ENCODE data around the gene LZTS2. TPM values are rescaled to one million over a fixed set of nuclear protein-coding genes. Genes with fewer than 3 reads are reported as not detected.

The LZTS2 gene
- total and polyA plus RNA-seq, 4 donors, result 2.1 to 10.3 (median 9.5) TPM

GRCh38 chr10:100962351-100963080 lies 37.1 kb upstream of the LZTS2 start:
- Histone ChIP-seq H3K9me3 (ENCODE audit: control insufficient read depth in 4 of 4, low read length in 3 of 4) (no peaks in the 10 kb centered on the region), H3K36me3 (ENCODE audit: control insufficient read depth in 4 of 4, insufficient read depth in 3 of 4, low read depth in 1 of 4, low read length in 3 of 4) (peaks cover under 1 to 37% (median 26%) of the 10 kb centered on the region in 4 donors), H3K9ac (ENCODE audit: low read depth in 1 of 2, low read length in 2 of 2) (no peak overlapping the region), H3K27me3 (ENCODE audit: control insufficient read depth in 4 of 4, insufficient read depth in 4 of 4, low read length in 3 of 4) (no peaks in the 10 kb centered on the region), H3K4me3 (ENCODE audit: low read depth in 1 of 3, low read length in 3 of 3) (no peak overlapping the region), H3K4me1 (ENCODE audit: control insufficient read depth in 4 of 4, insufficient read depth in 4 of 4, low read length in 3 of 4) (peaks cover 0 to 13% (median 7%) of the 10 kb centered on the region in 4 donors), H3K27ac (ENCODE audit: low read depth in 1 of 2, low read length in 2 of 2) (no peak overlapping the region)
- 79% methylated on average over 4 of the region's 4 CpGs for WGBS
- DNase-seq (ENCODE audit: low spot score), result no peak
- no peak for TF ChIP-seq FOXA2 (IDR thresholded peaks at IDR 0.05)
- no peak for TF ChIP-seq CTCF (IDR thresholded peaks at IDR 0.05; ENCODE audit: low read depth, low read length, missing input control)
- TF ChIP-seq SP1 (IDR thresholded peaks at IDR 0.05), result no peak
- TF ChIP-seq EGR1 (IDR thresholded peaks at IDR 0.05; ENCODE audit: low read depth in 2 of 2), result no peak
- TF ChIP-seq YY1 (IDR thresholded peaks at IDR 0.05), result no peak
- TF ChIP-seq HNF4A (conservative IDR thresholded peaks at IDR 0.05), result no peak
- TF ChIP-seq GABPA (IDR thresholded peaks at IDR 0.05 in 1 of 2, conservative IDR thresholded peaks at IDR 0.05 in 1 of 2), result no peak
- no peak for TF ChIP-seq ATF3 (IDR thresholded peaks at IDR 0.05)
- TF ChIP-seq NR2F2 (IDR thresholded peaks at IDR 0.05), result no peak
- TF ChIP-seq ZBTB33 (IDR thresholded peaks at IDR 0.05), result no peak
- no peak for TF ChIP-seq RXRA (IDR thresholded peaks at IDR 0.05)
- TF ChIP-seq REST (IDR thresholded peaks at IDR 0.05), result no peak
- TF ChIP-seq TAF1 (conservative IDR thresholded peaks at IDR 0.05), result no peak
- no peak for TF ChIP-seq MAX (IDR thresholded peaks at IDR 0.05)
- TF ChIP-seq RAD21 (IDR thresholded peaks at IDR 0.05), result no peak
- no peak for TF ChIP-seq HNF4G (IDR thresholded peaks at IDR 0.05)
- no peak for TF ChIP-seq JUND (IDR thresholded peaks at IDR 0.05)
- no peak for TF ChIP-seq FOXA1 (IDR thresholded peaks at IDR 0.05)
